ENCODE data around the gene VANGL1.

DNA sequence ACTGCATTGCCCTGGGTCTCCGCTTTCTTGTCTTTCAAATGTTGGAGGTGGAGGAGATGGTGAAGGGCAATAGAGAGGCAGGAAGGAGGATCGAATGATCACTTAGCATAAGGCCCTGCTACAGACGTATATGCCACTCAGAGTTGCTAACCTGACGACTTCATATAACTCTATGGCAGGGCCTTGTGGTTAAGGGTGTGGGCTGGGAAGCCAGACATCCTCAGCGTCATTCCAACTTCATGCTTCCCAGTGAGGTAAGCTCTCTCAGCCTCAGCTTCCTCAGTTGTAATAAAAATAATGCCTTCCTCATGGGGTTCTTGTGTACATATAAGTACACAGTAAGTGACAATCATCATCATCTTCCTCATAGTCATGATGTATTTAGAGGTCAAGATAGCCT lies 72.1 kb downstream of the VANGL1 start:
- TF ChIP-seq, protein P1, sequence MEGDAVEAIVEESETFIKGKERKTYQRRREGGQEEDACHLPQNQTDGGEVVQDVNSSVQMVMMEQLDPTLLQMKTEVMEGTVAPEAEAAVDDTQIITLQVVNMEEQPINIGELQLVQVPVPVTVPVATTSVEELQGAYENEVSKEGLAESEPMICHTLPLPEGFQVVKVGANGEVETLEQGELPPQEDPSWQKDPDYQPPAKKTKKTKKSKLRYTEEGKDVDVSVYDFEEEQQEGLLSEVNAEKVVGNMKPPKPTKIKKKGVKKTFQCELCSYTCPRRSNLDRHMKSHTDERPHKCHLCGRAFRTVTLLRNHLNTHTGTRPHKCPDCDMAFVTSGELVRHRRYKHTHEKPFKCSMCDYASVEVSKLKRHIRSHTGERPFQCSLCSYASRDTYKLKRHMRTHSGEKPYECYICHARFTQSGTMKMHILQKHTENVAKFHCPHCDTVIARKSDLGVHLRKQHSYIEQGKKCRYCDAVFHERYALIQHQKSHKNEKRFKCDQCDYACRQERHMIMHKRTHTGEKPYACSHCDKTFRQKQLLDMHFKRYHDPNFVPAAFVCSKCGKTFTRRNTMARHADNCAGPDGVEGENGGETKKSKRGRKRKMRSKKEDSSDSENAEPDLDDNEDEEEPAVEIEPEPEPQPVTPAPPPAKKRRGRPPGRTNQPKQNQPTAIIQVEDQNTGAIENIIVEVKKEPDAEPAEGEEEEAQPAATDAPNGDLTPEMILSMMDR (IDR thresholded peaks at IDR 0.05; ENCODE audit: low read depth, low read length), result no peak
- no peak for TF ChIP-seq EZH2phosphoT487 (IDR thresholded peaks at IDR 0.05; ENCODE audit: low read depth)
